Measurements from ENCODE around the gene ITGA2B.

DNA sequence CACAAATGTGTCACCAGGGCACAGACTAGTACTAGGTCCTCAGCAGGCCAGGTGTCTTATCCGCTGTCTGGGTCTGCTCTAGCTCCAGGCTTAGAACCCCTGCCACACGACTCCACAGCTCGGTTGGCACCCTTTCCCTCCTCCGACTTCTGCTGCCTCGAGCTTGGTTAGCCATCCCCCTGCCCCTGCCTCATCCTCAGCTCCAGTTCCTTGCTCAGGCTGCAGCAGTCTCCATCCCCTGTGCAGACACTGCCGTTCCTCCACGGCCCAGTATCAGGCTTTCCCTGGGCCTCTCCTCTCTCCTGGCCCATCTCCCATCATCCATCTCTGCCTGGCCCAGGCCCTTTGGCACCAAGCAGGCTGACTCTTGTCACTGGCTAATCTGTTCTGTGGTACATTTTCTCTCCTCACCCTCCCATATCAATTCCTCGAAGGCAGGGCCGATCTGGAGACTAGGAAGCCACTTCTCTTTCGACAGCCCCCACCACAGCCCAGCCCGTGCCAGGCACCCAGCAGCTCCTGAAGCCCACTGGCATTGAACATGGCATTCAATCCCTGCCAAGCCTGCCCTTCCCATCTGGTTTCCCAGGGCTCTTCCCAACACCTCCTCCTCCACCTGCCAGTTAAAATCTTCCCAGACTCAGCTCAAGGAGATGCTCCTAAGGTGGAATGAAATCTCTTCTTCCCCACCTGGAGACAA lies 45.8 kb downstream of the ITGA2B start:
- TF ChIP-seq, protein P1, sequence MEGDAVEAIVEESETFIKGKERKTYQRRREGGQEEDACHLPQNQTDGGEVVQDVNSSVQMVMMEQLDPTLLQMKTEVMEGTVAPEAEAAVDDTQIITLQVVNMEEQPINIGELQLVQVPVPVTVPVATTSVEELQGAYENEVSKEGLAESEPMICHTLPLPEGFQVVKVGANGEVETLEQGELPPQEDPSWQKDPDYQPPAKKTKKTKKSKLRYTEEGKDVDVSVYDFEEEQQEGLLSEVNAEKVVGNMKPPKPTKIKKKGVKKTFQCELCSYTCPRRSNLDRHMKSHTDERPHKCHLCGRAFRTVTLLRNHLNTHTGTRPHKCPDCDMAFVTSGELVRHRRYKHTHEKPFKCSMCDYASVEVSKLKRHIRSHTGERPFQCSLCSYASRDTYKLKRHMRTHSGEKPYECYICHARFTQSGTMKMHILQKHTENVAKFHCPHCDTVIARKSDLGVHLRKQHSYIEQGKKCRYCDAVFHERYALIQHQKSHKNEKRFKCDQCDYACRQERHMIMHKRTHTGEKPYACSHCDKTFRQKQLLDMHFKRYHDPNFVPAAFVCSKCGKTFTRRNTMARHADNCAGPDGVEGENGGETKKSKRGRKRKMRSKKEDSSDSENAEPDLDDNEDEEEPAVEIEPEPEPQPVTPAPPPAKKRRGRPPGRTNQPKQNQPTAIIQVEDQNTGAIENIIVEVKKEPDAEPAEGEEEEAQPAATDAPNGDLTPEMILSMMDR (IDR thresholded peaks at IDR 0.05): no peak
- no peak for TF ChIP-seq POLR2AphosphoS5 (IDR thresholded peaks at IDR 0.05)
- TF ChIP-seq POLR2A (IDR thresholded peaks at IDR 0.05): no peak
- TF ChIP-seq EP300 (IDR thresholded peaks at IDR 0.05; ENCODE audit: low read depth): no peak
